Stimulated activated CD4-positive, alpha-beta T cell treated with anti-CD3 and anti-CD28 coated beads, Interleukin-1b, Interleukin-23, amount 100 ng/mL, for 48 hours (primary cell): ENCODE data around the gene MINDY1.

Source experiments
- DNase-seq: peaks from one replicate; pipeline ENCODE4 v3.0.0-alpha.2; 2020

Gene MINDY1

GRCh38 chr1:151011154-151011850, 4.6 kb upstream of the MINDY1 start:
- DNase-seq = no peak

DNA sequence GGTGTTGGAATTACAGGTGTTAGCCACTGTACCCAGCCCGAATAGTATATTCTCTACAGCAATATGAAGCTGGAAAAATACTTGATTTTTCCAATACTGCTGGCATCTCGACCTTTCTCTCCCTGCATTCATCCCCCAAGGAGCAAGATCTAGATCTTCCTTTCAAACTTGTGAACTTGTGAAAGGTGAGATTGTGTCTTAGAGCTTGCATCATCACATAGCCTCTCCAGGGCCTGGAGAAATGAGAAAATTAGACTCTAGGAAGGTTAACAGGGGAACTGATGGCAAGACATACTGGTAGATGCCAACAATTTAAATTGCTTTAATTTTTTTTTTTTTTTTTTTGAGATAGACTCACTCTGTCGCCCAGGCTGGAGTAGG, 3.6 kb upstream of the MINDY1 start:
- DNase-seq = no peak

- no peak for DNase-seq
These were observed 3.1 kb upstream of the MINDY1 start for GRCh38 chr1:151009674-151010345.

- DNase-seq = no peak
These were observed 2.5 kb upstream of the MINDY1 start for GRCh38 chr1:151009206-151009587.

DNA sequence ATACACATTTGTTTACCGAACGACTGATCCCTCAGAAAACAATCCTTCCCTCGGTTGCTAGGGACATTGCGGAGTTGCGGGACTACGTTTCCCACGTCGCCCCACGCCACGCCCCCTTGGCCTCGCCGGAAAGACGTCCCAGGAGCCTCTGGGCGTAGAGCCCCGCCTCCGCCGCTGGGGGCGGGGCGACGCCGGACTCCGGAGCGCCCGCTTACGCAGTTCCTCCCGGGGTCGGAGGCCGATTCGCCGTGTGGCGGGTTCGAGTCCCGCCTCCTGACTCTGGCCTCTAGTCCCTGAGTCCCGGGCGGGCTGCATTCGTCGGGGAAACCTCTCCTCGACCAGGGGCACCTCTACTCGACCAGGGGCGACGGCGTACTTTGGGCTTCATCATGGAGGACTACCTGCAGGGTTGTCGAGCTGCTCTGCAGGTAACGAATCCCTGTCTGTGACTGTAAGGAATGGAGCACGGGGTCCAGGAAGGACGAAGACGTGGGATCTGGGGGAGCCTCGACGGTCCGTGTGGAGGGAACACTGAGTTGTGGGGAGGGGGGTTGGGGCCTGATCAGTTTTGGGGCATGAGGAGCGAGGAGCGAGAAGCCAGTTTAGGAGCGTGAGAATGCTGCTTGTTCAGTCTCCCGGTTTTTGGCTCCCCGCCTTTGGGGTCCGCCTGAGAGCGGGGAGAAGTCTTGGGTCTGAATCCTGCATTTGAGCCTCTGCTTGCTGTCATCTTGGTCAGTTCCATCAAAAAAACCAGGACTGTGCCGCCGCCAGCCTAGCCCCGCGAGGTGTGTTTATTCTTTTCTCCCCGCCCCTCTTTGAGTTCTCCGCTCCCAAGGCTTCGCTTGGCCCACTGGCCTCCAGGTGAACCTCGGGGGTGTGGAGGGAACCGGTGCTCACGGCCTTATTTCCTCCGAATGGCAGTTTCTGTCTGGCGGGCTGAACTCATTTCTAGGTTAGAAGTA, 1.8 kb upstream of the MINDY1 start, which contains the start of gene PRUNE1:
TSS of gene PRUNE1 (plus strand) at position 206 of the 962 bp plus-strand sequence. CDS start at position 390, 184 bp downstream.
- peak; percentile 97 for DNase-seq

- DNase-seq = no peak
These were observed 1.1 kb upstream of the MINDY1 start for GRCh38 chr1:151007853-151008243.

- DNase-seq = no peak
These were observed 878 bp downstream of the MINDY1 start for GRCh38 chr1:151005729-151006319.

DNA sequence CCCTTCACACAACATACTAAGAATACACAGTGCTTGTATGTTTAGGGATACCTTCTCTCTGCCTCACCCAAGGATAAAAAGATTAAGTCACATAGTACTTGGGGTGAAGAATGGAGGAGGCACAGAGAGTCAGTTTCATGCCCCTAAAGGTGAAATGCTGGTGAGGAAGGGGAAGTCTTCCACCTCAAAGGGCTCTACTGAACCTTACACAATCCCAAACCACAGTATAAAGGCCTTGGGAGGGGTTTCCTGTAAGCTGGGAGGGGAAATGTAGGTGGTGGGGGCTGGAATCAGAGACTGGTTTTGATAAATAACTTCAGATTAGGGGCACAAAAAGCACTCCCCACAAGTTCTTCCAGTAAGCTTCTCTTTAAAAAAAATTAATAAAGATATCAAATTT, 3.5 kb downstream of the MINDY1 start:
- DNase-seq = no peak

DNA sequence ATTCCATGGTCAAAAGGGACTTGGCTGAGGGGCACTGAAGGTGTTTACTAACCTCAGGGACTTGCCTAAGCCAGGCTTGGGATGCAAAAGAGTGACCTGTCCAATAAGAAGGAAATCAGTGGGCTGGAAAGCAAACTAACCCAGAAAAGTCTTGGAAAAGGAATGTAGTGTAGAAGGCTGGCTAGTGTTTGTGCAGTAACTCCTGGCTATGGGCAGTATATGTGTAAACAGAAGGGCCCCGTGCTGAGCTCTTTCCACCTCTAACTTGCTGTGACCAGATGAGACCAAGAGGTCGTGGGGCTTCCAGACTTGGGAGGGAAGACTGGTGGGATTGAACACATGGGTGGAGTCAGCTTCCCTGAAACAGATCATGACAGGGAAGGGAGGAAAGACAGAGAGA, 4.1 kb downstream of the MINDY1 start:
- DNase-seq = no peak

DNA sequence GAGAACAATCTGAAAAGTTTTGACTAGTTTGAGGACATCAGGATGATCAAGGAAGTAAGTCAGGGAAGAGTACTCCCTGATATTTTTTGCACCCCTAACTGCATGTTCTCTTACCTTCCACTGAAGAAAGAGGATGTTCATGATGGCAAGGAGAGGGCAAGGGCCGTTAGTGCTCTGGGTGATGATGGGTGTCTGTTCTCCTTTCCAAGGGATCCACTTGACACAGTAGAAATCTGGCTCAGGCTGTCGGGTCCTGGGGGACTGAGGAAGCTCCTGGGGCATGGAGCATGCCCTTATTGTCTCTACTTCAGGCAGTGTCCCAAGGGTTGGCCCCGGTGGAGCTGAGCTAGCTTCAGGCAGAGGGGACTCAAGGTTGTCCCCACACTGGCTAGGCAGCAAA, 4.7 kb downstream of the MINDY1 start:
- DNase-seq = no peak

DNA sequence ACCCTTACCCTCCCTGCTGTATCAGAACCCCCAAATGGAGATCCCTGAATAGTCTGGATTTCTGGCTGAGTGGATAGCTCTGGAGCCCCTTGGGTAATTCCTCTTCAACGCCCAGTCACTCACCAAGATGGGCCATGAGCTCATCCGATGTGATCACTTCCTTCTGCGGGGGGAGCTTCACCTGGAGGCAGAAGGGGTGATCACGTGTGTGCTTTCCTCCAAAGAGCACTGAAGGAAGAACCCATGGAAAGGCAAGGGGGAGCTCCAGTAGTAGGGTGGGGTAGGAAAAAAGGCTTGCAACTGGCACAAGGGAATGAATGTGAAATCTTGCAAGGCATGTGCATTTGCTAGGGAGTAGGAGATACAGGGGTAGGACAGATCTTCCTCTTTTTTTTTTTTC, 5.1 kb downstream of the MINDY1 start:
- DNase-seq = no peak

GRCh38 chr1:151000408-151000807, 6.3 kb downstream of the MINDY1 start:
- no peak for DNase-seq

GRCh38 chr1:150999926-151000325, 6.8 kb downstream of the MINDY1 start:
- no peak for DNase-seq

DNA sequence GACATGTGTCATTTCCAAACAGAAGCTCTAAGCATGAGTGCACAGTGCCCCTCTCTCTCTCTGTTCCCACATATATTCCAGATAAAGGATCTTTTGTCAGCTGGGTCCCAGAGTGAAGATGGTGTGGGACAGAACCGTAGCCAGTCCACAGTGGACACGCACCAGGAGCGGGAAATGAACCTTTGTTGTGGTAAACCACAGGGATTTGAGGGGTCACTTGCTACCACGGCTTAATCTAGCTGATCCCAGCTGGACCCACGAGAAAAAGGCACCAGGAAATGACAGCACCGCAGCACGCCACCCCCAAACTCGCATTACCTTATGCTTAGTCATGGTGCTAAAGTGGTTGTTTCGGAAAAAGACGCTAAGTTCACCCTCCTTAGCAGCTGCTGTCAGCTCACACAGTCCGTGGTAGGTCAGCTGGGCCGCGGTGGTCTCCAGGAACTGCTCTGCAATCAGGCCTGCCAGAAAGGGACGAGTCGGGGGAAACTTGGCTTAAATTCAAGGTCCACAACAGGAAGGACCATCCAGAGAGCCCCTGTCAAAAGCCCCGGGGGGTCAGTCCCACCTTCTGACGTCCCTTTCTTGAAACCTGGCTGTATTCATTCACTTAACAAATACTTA, 7.5 kb downstream of the MINDY1 start:
- peak; percentile 31 for DNase-seq

DNA sequence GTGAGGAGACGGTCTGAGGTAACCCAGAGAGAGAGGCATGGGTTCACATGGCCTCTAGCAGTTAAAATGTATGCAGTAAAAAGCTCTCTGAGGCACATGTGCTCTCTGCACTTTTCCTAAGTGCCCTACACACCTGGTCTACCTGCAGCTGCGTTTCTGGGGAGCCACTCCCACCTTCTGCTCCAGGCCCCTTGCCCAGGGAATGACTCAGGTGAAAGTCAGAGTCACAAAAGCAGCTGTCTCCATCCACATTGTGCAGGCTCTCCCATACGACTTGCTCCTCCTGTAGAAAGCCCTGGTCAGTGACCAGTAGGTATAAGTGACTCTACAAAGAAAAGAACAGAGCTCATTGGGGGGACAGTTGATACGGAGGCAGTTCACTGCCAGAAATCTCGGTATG, 8.8 kb downstream of the MINDY1 start:
- no peak for DNase-seq

GRCh38 chr1:150997126-150997872, 9.4 kb downstream of the MINDY1 start:
- no peak for DNase-seq

- peak; percentile 17 for DNase-seq
These were observed 10.8 kb downstream of the MINDY1 start for GRCh38 chr1:150995896-150996295.

DNA sequence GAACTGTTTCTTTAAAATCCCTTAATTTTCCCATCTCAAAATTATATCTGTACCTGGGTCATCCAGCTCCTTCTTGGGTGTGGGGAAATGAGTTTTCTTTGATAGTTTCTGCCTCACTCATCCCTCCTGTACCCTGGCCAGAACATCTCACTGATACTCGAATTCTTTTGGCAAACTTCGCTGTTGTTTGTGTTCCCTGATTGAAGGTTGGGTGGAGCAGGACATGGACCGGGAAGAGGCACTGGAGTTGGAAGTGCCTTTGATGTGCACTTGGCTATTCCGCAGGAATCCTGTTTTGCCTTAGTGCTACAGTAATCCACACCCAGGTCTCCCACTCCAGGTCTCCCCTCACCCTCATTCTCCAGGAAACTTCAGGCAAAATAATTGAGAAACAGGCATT, 11.2 kb downstream of the MINDY1 start:
- DNase-seq = no peak

- no peak for DNase-seq
These were observed 12.5 kb downstream of the MINDY1 start for GRCh38 chr1:150994248-150994647.

GRCh38 chr1:150992626-150993025, 14.1 kb downstream of the MINDY1 start:
- DNase-seq = no peak

DNA sequence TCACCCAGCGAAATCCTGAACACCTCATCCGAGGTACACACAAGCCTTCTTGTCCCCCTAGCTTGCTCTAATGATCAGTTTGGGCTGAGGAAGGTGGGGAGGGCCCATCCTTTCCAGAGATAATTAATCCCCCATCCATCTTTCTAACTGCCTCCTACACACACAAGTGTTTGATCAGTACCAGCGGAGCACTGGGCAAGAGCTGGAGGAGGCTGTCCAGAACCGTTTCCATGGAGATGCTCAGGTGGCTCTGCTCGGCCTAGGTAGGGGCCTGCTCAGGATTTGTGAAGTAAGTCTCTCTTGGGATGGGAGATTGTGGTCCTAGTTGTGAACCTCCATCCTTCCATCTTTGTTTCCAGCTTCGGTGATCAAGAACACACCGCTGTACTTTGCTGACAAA, 18.8 kb downstream of the MINDY1 start:
- DNase-seq = no peak
